SU-DHL-6 (cell line): ENCODE data around the gene SLC24A3.

ENCODE experiments used
- H2AFZ ChIP-seq: fragments of 200-600 bp; sonication (generic); 2 replicates; pipeline ENCODE4 v1.6.1; 2014; ENCODE audit warnings: low read depth, mild to moderate bottlenecking, moderate library complexity, mixed read lengths, antibody characterized with exemption, low read length; ENCODE audit not compliant: severe bottlenecking
- H3F3A ChIP-seq: fragments of 200-600 bp; shearing (Covaris generic); 2 replicates; pipeline ENCODE4 v1.6.0; 2016; ENCODE audit warnings: antibody characterized with exemption, mild to moderate bottlenecking; ENCODE audit not compliant: insufficient read depth
- H3K27ac ChIP-seq: fragments of 200-600 bp; sonication (generic); 2 replicates; pipeline ENCODE4 v1.5.1; 2016; ENCODE audit warnings: low read depth, mild to moderate bottlenecking, low read length, moderate library complexity, mixed read lengths
- H3K27me3 ChIP-seq: fragments of 200-600 bp; sonication (generic), shearing (Covaris generic); 2 replicates; pipeline ENCODE4 v1.6.0; 2014; ENCODE audit warnings: mild to moderate bottlenecking, low read length
- H3K36me3 ChIP-seq: fragments of 200-600 bp; sonication (generic); 2 replicates; pipeline ENCODE4 v1.6.1; 2014; ENCODE audit warnings: mild to moderate bottlenecking, low read length, mixed read lengths
- H3K4me2 ChIP-seq: fragments of 300-600, 200-600 bp; shearing (Covaris generic), sonication (generic); 2 replicates; pipeline ENCODE4 v1.6.0; 2014; ENCODE audit warnings: low read length, low read depth, mild to moderate bottlenecking; ENCODE audit not compliant: poor library complexity, severe bottlenecking
- H3K4me3 ChIP-seq: fragments of 200-600 bp; sonication (generic); 2 replicates; pipeline ENCODE4 v1.5.1; 2014; ENCODE audit warnings: antibody characterized with exemption, low read length, mild to moderate bottlenecking, mixed read lengths; ENCODE audit not compliant: insufficient read depth, poor library complexity, severe bottlenecking
- H3K79me2 ChIP-seq: fragments of 200-600 bp; sonication (generic); 2 replicates; pipeline ENCODE4 v1.6.1; 2014; ENCODE audit warnings: mild to moderate bottlenecking, low read length, moderate library complexity; ENCODE audit not compliant: insufficient read depth
- H3K9ac ChIP-seq: fragments of 200-600 bp; sonication (generic); 2 replicates; pipeline ENCODE4 v1.7.0; 2014; ENCODE audit warnings: mild to moderate bottlenecking, low read length
- H3K9me2 ChIP-seq: fragments of 200-600 bp; sonication (generic); replicated peaks from 2 replicates; pipeline ENCODE4 v1.6.1; 2014; ENCODE audit warnings: low read length; ENCODE audit not compliant: insufficient read depth
- H3K9me3 ChIP-seq: fragments of 200-600 bp; sonication (generic); 2 replicates; pipeline ENCODE4 v1.6.1; 2014; ENCODE audit warnings: low read length, mixed read lengths; ENCODE audit not compliant: insufficient read depth
- H4K20me1 ChIP-seq: fragments of 200-600 bp; sonication (generic); 2 replicates; pipeline ENCODE4 v1.6.1; 2014; ENCODE audit warnings: low read depth, mild to moderate bottlenecking, antibody characterized with exemption, low read length, moderate library complexity, mixed read lengths
- EZH2phosphoT487 ChIP-seq: fragments of 200-600 bp; sonication (generic), shearing (Covaris generic); conservative IDR thresholded peaks from 2 replicates; pipeline ENCODE4 v1.6.1; 2018; ENCODE audit warnings: mild to moderate bottlenecking, antibody characterized with exemption, low read length, moderate library complexity, mixed read lengths
- TF ChIP-seq, protein P1 (sequence below): fragments of 200-600 bp; sonication (generic); IDR thresholded peaks from one replicate; pipeline ENCODE4 v1.5.1; 2017; ENCODE audit warnings: antibody characterized with exemption, mild to moderate bottlenecking, low read length, moderate library complexity; ENCODE audit not compliant: insufficient read depth, poor library complexity, severe bottlenecking

The SLC24A3 gene

DNA sequence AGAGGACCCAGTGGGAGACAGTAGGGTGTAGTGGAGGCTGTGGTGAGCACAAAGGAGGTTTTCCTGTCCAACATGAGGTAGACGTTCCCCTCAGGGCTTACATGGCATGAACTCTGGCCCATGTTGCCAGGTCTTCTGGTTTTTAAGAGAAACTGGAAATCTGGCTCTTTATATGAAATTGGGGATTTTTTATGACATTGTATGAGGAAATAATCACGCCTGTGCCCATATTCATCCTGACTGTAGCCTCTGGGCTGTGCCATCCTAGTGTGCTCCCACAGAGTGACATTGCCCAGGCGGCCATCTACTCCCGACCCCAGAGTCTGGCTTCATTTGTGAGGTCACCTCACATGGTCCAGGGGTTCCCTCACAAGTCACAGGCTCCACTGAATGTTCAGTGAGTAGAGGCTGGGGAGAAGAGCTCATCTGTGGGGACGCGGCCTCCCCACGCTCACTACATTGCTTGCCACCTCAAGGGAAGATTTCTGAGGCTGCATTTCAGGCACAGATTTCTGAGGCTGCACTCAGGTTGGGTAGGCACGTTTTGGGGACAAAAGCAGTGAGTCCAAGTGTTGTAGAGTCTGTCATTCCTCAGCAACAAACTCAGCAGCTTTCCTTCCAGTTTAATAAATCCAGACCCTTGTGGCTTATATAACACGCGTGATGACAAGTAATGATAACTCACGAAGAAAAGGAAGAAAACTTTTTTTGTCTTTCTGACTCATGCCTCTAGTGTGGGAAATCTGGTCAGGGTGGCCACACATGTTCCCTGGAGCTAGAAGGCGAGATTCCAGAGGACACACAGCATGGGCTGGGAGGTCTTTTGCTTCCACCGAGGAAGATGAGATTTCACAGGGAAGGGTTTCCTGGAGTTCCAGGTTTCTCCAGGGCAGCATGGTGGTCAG is 41.7 kb downstream of the SLC24A3 start:
- Histone ChIP-seq H3K36me3 (no peaks in the 10 kb centered on the region), H3K79me2 (no peaks in the 10 kb centered on the region), H3K9me3 (no peaks in the 10 kb centered on the region), H3K4me3 (no peak overlapping the region), H4K20me1 (no peaks in the 10 kb centered on the region), H3K27me3 (no peaks in the 10 kb centered on the region), H3K27ac (no peak overlapping the region), H3F3A (no peaks in the 10 kb centered on the region), H3K4me2 (no peak overlapping the region), H3K9me2 (no peaks in the 10 kb centered on the region), H3K9ac (no peak overlapping the region), H2AFZ (no peak overlapping the region)
- TF ChIP-seq EZH2phosphoT487: no peak
- TF ChIP-seq, protein P1, sequence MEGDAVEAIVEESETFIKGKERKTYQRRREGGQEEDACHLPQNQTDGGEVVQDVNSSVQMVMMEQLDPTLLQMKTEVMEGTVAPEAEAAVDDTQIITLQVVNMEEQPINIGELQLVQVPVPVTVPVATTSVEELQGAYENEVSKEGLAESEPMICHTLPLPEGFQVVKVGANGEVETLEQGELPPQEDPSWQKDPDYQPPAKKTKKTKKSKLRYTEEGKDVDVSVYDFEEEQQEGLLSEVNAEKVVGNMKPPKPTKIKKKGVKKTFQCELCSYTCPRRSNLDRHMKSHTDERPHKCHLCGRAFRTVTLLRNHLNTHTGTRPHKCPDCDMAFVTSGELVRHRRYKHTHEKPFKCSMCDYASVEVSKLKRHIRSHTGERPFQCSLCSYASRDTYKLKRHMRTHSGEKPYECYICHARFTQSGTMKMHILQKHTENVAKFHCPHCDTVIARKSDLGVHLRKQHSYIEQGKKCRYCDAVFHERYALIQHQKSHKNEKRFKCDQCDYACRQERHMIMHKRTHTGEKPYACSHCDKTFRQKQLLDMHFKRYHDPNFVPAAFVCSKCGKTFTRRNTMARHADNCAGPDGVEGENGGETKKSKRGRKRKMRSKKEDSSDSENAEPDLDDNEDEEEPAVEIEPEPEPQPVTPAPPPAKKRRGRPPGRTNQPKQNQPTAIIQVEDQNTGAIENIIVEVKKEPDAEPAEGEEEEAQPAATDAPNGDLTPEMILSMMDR: no peak

DNA sequence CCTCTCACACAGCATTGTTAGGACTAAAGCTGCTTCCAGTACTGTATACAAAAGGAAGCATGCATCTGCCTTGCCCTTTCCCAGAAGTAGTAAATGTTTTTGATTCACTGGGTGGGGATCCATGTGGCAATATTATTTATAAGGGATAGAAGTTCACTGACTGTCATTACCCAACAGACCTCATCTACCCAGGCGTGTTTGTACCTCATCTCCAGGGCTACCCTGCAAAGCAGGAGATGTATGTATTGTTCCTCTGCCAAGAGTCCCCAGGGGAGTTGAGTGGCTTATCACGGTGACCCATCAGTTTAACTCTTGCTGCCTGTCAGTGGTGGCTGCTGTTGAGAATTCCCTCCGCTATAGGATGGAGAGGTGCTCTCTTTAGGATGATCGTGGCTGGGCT is 42.5 kb downstream of the SLC24A3 start:
- H3K79me2 ChIP-seq: no peaks in the 10 kb centered on the region
- H3K9me3 ChIP-seq: no peaks in the 10 kb centered on the region
- no peak overlapping the region for H3K4me3 ChIP-seq
- TF ChIP-seq EZH2phosphoT487: no peak
- TF ChIP-seq, protein P1: no peak
- no peak overlapping the region for H3K27ac ChIP-seq
- no peaks in the 10 kb centered on the region for H3K36me3 ChIP-seq
- no peak overlapping the region for H3K9ac ChIP-seq
- H3K4me2 ChIP-seq: no peak overlapping the region
- no peaks in the 10 kb centered on the region for H3K27me3 ChIP-seq
- no peaks in the 10 kb centered on the region for H3F3A ChIP-seq
- no peaks in the 10 kb centered on the region for H3K9me2 ChIP-seq
- H2AFZ ChIP-seq: no peak overlapping the region
- no peaks in the 10 kb centered on the region for H4K20me1 ChIP-seq

DNA sequence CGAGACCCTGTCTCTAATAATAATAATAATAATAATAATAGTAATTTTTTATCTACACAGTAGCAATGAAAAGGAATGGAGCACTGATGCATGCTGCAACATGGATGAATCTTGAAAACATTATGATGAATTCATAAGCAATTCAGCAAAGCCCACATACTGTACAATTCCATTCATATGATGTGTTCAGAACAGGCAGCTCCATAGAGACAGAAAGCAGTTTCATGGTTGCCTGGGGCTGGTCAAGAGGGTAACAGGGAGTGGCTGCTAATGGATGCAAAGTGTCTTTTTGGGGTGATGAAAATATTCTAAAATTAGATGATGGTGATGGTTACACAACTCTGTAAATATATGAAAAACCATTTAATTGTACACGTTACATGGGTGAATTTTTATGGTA is 43.6 kb downstream of the SLC24A3 start:
- Histone ChIP-seq H3K4me3 (no peak overlapping the region), H2AFZ (no peak overlapping the region), H3K79me2 (no peaks in the 10 kb centered on the region), H4K20me1 (no peaks in the 10 kb centered on the region), H3K27me3 (no peaks in the 10 kb centered on the region), H3K4me2 (no peak overlapping the region), H3F3A (no peaks in the 10 kb centered on the region), H3K9ac (no peak overlapping the region), H3K27ac (no peak overlapping the region), H3K36me3 (no peaks in the 10 kb centered on the region), H3K9me2 (no peaks in the 10 kb centered on the region), H3K9me3 (no peaks in the 10 kb centered on the region)
- TF ChIP-seq EZH2phosphoT487: no peak
- TF ChIP-seq, protein P1: no peak
